H1 (cell line): ENCODE measurements around the gene DRGX. TPM values are rescaled to one million over a fixed set of nuclear protein-coding genes. Genes with fewer than 3 reads are reported as not detected.
A peak's percentile ranks its signal among the peaks of the same experiment; 100 is the strongest.

ENCODE experiments used
- CTCF ChIA-PET: fragments of 300-600 bp; sonication (Branson Sonifier 250); formaldehyde crosslinking; loops from one replicate; lab custom pipeline; 2021; ENCODE audit not compliant: partially characterized antibody; lab: Charles Lee
- POLR2A ChIA-PET: fragments of 300-600 bp; sonication (Branson Sonifier 250); formaldehyde crosslinking; loops from one replicate; lab custom pipeline; 2021; ENCODE audit warnings: inconsistent platforms; ENCODE audit not compliant: partially characterized antibody; lab: Charles Lee
- DNase-seq, 2 experiments: peaks; one replicate each; pipeline versions ENCODE4 v3.0.0 to v3.0.0-alpha.2; 2010 to 2022; ENCODE audit warnings: low spot score in 2 of 2, low read depth in 1 of 2, mixed read lengths in 1 of 2
- FAIRE-seq: peaks from 2 replicates; lab custom pipeline; 2011; peaks lifted over from hg19 to GRCh38; lab: Jason Lieb, UNC
- H2AFZ ChIP-seq: 2 replicates; pipeline ENCODE4 v1.8.1; 2012; ENCODE audit warnings: low read length, inconsistent platforms
- H2AK5ac ChIP-seq: 2 replicates; pipeline ENCODE4 v1.6.1; 2013; ENCODE audit warnings: low read depth, low read length
- H2BK120ac ChIP-seq: replicated peaks from 2 replicates; pipeline ENCODE3; 2013; ENCODE audit warnings: low read depth, low read length, inconsistent platforms
- H2BK12ac ChIP-seq: 2 replicates; pipeline ENCODE4 v1.6.1; 2013; ENCODE audit warnings: low read depth, low read length
- H2BK15ac ChIP-seq: 2 replicates; pipeline ENCODE4 v1.6.1; 2013; ENCODE audit warnings: low read length
- H2BK20ac ChIP-seq: 2 replicates; pipeline ENCODE4 v1.6.1; 2013; ENCODE audit warnings: low read length
- H2BK5ac ChIP-seq: 2 replicates; pipeline ENCODE4 v1.6.1; 2013; ENCODE audit warnings: low read depth, low read length
- H3K14ac ChIP-seq: 2 replicates; pipeline ENCODE4 v1.6.1; 2013; ENCODE audit warnings: inconsistent platforms; ENCODE audit not compliant: insufficient read length
- H3K18ac ChIP-seq: 2 replicates; pipeline ENCODE4 v1.6.1; 2013; ENCODE audit warnings: low read length; ENCODE audit errors: extremely low read depth
- H3K23ac ChIP-seq: 2 replicates; pipeline ENCODE4 v1.6.1; 2013; ENCODE audit warnings: inconsistent platforms; ENCODE audit not compliant: insufficient read length
- H3K23me2 ChIP-seq: 2 replicates; pipeline ENCODE4 v1.6.1; 2013; ENCODE audit warnings: low read depth, low read length
- H3K27ac ChIP-seq: 2 replicates; pipeline ENCODE4 v1.6.1; 2011; ENCODE audit warnings: low read depth, low read length, inconsistent platforms
- H3K27me3 ChIP-seq, 4 experiments: replicated peaks in 1 of 4; 1 replicate in 1 of 4; 2 replicates in 3 of 4; pipeline versions ENCODE4 v1.6.1 to v1.8.1; 2011 to 2013; ENCODE audit warnings: low read length in 3 of 4, mild to moderate bottlenecking in 3 of 4, inconsistent platforms in 2 of 4, mixed read lengths in 2 of 4, moderate library complexity in 1 of 4; ENCODE audit not compliant: control insufficient read depth in 3 of 4, insufficient read depth in 3 of 4; ENCODE audit errors: extremely low read depth in 1 of 4
- H3K36me3 ChIP-seq, 4 experiments: 2 replicates each; pipeline versions ENCODE4 v1.6.1 to v1.8.1; 2011 to 2013; ENCODE audit warnings: mild to moderate bottlenecking in 4 of 4, low read length in 3 of 4, moderate library complexity in 2 of 4, control low read depth in 1 of 4, inconsistent platforms in 1 of 4; ENCODE audit not compliant: insufficient read depth in 4 of 4, control insufficient read depth in 2 of 4
- H3K4ac ChIP-seq: replicated peaks from 2 replicates; pipeline ENCODE3; 2013; ENCODE audit warnings: low read length, low read depth, mixed read lengths, inconsistent platforms; ENCODE audit not compliant: insufficient read length
- H3K4me1 ChIP-seq, 4 experiments: replicated peaks in 1 of 4; 1 replicate in 1 of 4; 2 replicates in 3 of 4; pipeline versions ENCODE4 v1.6.1 to v1.8.1; 2011 to 2013; ENCODE audit warnings: low read length in 3 of 4, inconsistent platforms in 2 of 4, mixed read lengths in 1 of 4; ENCODE audit not compliant: insufficient read depth in 4 of 4, control insufficient read depth in 3 of 4
- H3K4me2 ChIP-seq, 2 experiments: 2 replicates each; pipeline versions ENCODE4 v1.6.1 to v1.8.1; 2011 to 2013; ENCODE audit warnings: low read depth in 2 of 2, low read length in 2 of 2, control low read depth in 1 of 2, inconsistent platforms in 1 of 2, mild to moderate bottlenecking in 1 of 2; ENCODE audit not compliant: insufficient read depth in 1 of 2
- H3K4me3 ChIP-seq, 4 experiments: fragments of 200-600, 300-600 bp in 1 of 4; sonication (generic), shearing (Covaris generic), sonication (Bioruptor Twin) in 1 of 4; 2 replicates each; pipeline versions ENCODE4 v1.5.1 to v1.8.1; 2011 to 2016; ENCODE audit warnings: low read length in 4 of 4, low read depth in 3 of 4, control low read depth in 2 of 4, inconsistent platforms in 2 of 4, mild to moderate bottlenecking in 2 of 4, mixed read lengths in 1 of 4, moderate library complexity in 1 of 4; ENCODE audit not compliant: insufficient read depth in 2 of 4; ENCODE audit errors: extremely low read depth in 1 of 4
- H3K56ac ChIP-seq: replicated peaks from 2 replicates; pipeline ENCODE3; 2013; ENCODE audit warnings: low read depth, mild to moderate bottlenecking, mixed read lengths, low read length, inconsistent platforms; ENCODE audit not compliant: insufficient read length
- H3K79me1 ChIP-seq: 2 replicates; pipeline ENCODE4 v1.6.1; 2013; ENCODE audit warnings: low read depth, low read length, control low read depth
- H3K79me2 ChIP-seq, 2 experiments: 2 replicates each; pipeline versions ENCODE4 v1.6.1 to v1.8.1; 2012 to 2013; ENCODE audit warnings: low read length in 2 of 2, mild to moderate bottlenecking in 2 of 2, inconsistent platforms in 1 of 2; ENCODE audit not compliant: insufficient read depth in 2 of 2, control insufficient read depth in 1 of 2
- H3K9ac ChIP-seq, 4 experiments: replicated peaks in 1 of 4; 1 replicate in 1 of 4; 2 replicates in 3 of 4; pipeline versions ENCODE4 v1.6.1 to v1.8.1; 2011 to 2013; ENCODE audit warnings: low read depth in 3 of 4, low read length in 3 of 4, control low read depth in 2 of 4, mild to moderate bottlenecking in 2 of 4, moderate library complexity in 2 of 4, inconsistent platforms in 1 of 4; ENCODE audit errors: extremely low read depth in 1 of 4
- H3K9me3 ChIP-seq, 2 experiments: 2 replicates each; pipeline versions ENCODE4 v1.6.1 to v1.8.1; 2012 to 2013; ENCODE audit warnings: mild to moderate bottlenecking in 2 of 2, moderate library complexity in 2 of 2, control low read depth in 1 of 2, inconsistent platforms in 1 of 2, low read depth in 1 of 2, low read length in 1 of 2, mixed read lengths in 1 of 2; ENCODE audit not compliant: insufficient read depth in 2 of 2
- H4K20me1 ChIP-seq, 2 experiments: replicated peaks in 1 of 2; 2 replicates each; pipeline versions ENCODE3 to v1.8.1; 2011 to 2013; ENCODE audit warnings: inconsistent platforms in 2 of 2, low read length in 2 of 2, mild to moderate bottlenecking in 1 of 2; ENCODE audit not compliant: insufficient read depth in 2 of 2, control insufficient read depth in 1 of 2
- H4K5ac ChIP-seq: 2 replicates; pipeline ENCODE4 v1.6.1; 2013; ENCODE audit warnings: low read length, low read depth, mixed read lengths, inconsistent platforms; ENCODE audit not compliant: insufficient read length
- H4K8ac ChIP-seq: 2 replicates; pipeline ENCODE4 v1.8.0; 2013; ENCODE audit warnings: mild to moderate bottlenecking, moderate library complexity, low read length, inconsistent platforms; ENCODE audit not compliant: insufficient read depth; ENCODE audit errors: extremely low read depth
- H4K91ac ChIP-seq: replicated peaks from 2 replicates; pipeline ENCODE3; 2013; ENCODE audit warnings: low read length, mixed read lengths, inconsistent platforms; ENCODE audit not compliant: insufficient read length
- CBX5 ChIP-seq: fragments of 300-800, 300-1000 bp; sonication (generic); IDR thresholded peaks from 2 replicates; pipeline ENCODE4 v1.7.1; 2016; ENCODE audit warnings: antibody characterized with exemption, low read length, low read depth
- CBX8 ChIP-seq: fragments of 300-800, 300-1000 bp; sonication (generic); IDR thresholded peaks from 2 replicates; pipeline ENCODE4 v1.7.1; 2016; ENCODE audit warnings: low read depth, low read length, borderline replicate concordance
- CHD2 ChIP-seq: IDR thresholded peaks from 2 replicates; pipeline ENCODE4 v1.6.1; 2012; ENCODE audit warnings: low read length, improper control_type of control experiment
- CREB1 ChIP-seq: IDR thresholded peaks from 2 replicates; pipeline ENCODE4 v1.6.1; 2012; ENCODE audit warnings: inconsistent platforms
- EZH2 ChIP-seq: fragments of 200-600 bp; sonication (generic); IDR thresholded peaks from 2 replicates; pipeline ENCODE4 v1.7.1; 2012; ENCODE audit warnings: low read depth, mild to moderate bottlenecking, moderate library complexity, low read length, inconsistent platforms; ENCODE audit not compliant: severe bottlenecking
- RAD21 ChIP-seq, 2 experiments: IDR thresholded peaks in 1 of 2; conservative IDR thresholded peaks in 1 of 2; 2 replicates each; pipeline ENCODE4 v1.6.1; 2011; ENCODE audit warnings: low read depth in 2 of 2, low read length in 2 of 2, improper control_type of control experiment in 1 of 2, inconsistent platforms in 1 of 2, mild to moderate bottlenecking in 1 of 2, moderate library complexity in 1 of 2
- TCF12 ChIP-seq: IDR thresholded peaks from 2 replicates; pipeline ENCODE4 v1.6.1; 2011; ENCODE audit warnings: low read depth, mild to moderate bottlenecking, low read length
- ZNF274 ChIP-seq: IDR thresholded peaks from 2 replicates; pipeline ENCODE4 v1.7.0; 2012; ENCODE audit warnings: low read length, borderline replicate concordance; ENCODE audit errors: extremely low read depth
- WGBS, 2 experiments: shearing (Covaris generic) in 1 of 2; methylation state at CpG; one replicate each; pipeline versions ENCODE4 v1.1.6 to v1.1.7; 2013 to 2015; ENCODE audit warnings: low lambda C conversion rate in 2 of 2, mixed read lengths in 2 of 2, inconsistent platforms in 1 of 2, low coverage in 1 of 2, missing lambda C conversion rate in 1 of 2; ENCODE audit not compliant: insufficient replicate concordance in 2 of 2, insufficient coverage in 1 of 2, insufficient read length in 1 of 2; ENCODE audit errors: extremely low coverage in 1 of 2, missing lambda C conversion rate in 1 of 2; 5-methylcytosine and 5-hydroxymethylcytosine counted together
- polyA plus RNA-seq, 7 experiments: library from polyadenylated mRNA; depleted of rRNA in 3 of 7; stranded (reverse) in 5 of 7; unstranded in 2 of 7; fragments of >200 nt in 5 of 7; fragments of 200-250 nt in 2 of 7; gene quantifications; 1 replicate in 5 of 7; 2 replicates in 1 of 7; 4 replicates in 1 of 7; pipeline versions ENCODE4 v1.2.1 to v1.2.3, GENCODE V29; 2011 to 2013; ENCODE audit warnings: missing spikeins in 2 of 7, mixed read lengths in 2 of 7
- total RNA-seq: library from RNA; stranded (reverse); fragmentation: NEBNext Ultra II Directional; extraction: Animal tissue kit (Norgen Biotek cat#: 25700); gene quantifications from 2 replicates; pipeline ENCODE4 v1.2.1, GENCODE V29; 2021
- TF ChIP-seq, protein P1 (sequence below): IDR thresholded peaks from 2 replicates; pipeline ENCODE4 v1.6.1; 2012; ENCODE audit warnings: inconsistent platforms

Gene DRGX
- total and polyA plus RNA-seq, 2 of the 8 experiments (the other 6 are each of a cell fraction or from before 2014, with no cell fraction given) = not detected

DNA sequence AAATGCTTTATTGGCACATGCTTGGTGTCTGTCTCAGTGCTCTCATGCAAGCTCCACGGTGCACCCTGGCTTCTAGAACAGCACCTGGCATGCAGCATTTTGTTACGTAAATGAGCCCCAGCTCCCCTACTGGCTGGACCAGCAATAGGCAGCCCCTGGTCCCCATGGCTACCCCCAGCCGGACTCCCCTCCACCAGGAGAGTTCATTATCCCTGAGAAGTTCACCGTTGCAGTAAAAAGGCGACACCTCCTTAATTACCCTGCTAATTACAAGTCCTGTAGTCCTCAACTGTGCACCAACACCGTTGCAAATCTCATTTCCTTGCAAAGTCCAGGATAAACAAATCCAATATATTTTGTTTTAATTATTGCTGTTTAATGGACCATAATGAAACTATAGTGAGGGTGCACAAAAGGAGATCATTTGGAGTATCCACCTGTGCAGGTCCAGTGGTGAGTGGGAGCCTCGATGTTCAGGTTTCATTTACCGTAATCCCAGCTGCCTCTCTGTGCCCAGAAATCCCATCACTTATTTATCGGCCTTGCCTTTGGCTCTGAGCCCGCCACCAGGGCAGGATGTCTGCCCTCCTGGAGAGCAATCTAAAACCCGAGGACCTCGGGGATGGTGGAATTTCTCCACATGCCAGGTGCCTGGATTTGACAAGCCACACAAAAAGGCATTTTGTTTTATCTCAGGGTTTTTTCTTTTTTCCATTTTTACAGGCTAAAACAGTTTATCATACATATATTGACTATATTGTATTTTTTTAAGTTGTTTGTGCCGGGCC, 12.8 kb upstream of the DRGX start:
- H3K4me3 ChIP-seq = no peak overlapping the region
- FAIRE-seq (no peak), DNase-seq (peak in 1 of 2 experiments; percentile 62)
- H2BK20ac ChIP-seq = no peak overlapping the region
- H2BK12ac ChIP-seq = no peak overlapping the region
- H3K23me2 ChIP-seq = peaks cover 1% of the 10 kb centered on the region; the same call in 1 of the 2 replicates
- no peak overlapping the region for H4K8ac ChIP-seq
- no peak overlapping the region for H3K56ac ChIP-seq
- POLR2A ChIA-PET = interaction anchor here (0.9 kb wide), 1 partner anchor 11 kb away, joined by 3 read pairs; no protein-coding TSS in a partner anchor
- no peak overlapping the region for H2BK15ac ChIP-seq
- no peak overlapping the region for H4K91ac ChIP-seq
- no peak overlapping the region for H2AFZ ChIP-seq
- no peaks in the 10 kb centered on the region for H3K9me3 ChIP-seq
- H4K20me1 ChIP-seq = no peaks in the 10 kb centered on the region
- H3K14ac ChIP-seq = no peak overlapping the region
- no peaks in the 10 kb centered on the region for H3K79me2 ChIP-seq
- H2BK120ac ChIP-seq = no peak overlapping the region
- H3K27ac ChIP-seq = no peak overlapping the region
- H3K27me3 ChIP-seq = peaks cover 0 to 4% (median 0%) of the 10 kb centered on the region in 4 experiments; a peak in 2 of 7 replicates
- H3K18ac ChIP-seq = no peak overlapping the region
- CTCF ChIA-PET = interaction anchor here (0.5 to 10.4 kb wide), 56 partner anchors 9 to 751 kb away, joined by 3 to 261 read pairs (median 6); partner anchors contain the start of gene C10orf71
- no peak overlapping the region for H3K4me2 ChIP-seq
- 69% methylated on average over 13 of the region's 13 CpGs; no CpG with 5 or more reads in 1 of the 2 experiments for WGBS, 2 experiments
- H2BK5ac ChIP-seq = no peak overlapping the region
- H3K36me3 ChIP-seq = no peaks in the 10 kb centered on the region
- H4K5ac ChIP-seq = no peak overlapping the region
- no peak overlapping the region for H3K23ac ChIP-seq
- no peak overlapping the region for H2AK5ac ChIP-seq
- H3K4ac ChIP-seq = no peak overlapping the region
- H3K79me1 ChIP-seq = no peaks in the 10 kb centered on the region
- H3K4me1 ChIP-seq = peaks cover 0 to 11% (median 4%) of the 10 kb centered on the region in 4 experiments; a peak in 4 of 7 replicates
- no peak overlapping the region for H3K9ac ChIP-seq
- TF ChIP-seq, protein P1, sequence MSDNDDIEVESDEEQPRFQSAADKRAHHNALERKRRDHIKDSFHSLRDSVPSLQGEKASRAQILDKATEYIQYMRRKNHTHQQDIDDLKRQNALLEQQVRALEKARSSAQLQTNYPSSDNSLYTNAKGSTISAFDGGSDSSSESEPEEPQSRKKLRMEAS = peak; percentile 59
- TF ChIP-seq CBX8 (no peak), CBX5 (no peak), EZH2 (no peak), TCF12 (0 out of 2 replicates have a peak, but pooled peaks have one; percentile 24), RAD21 (IDR thresholded peaks at IDR 0.05 in 1 of 2, conservative IDR thresholded peaks at IDR 0.05 in 1 of 2; ENCODE audit: low read depth in 2 of 2, low read length in 2 of 2) (peak; percentile 19 to 33; a peak in 3 of 4 replicates), ZNF274 (no peak), CREB1 (peak; percentile 42; the same call in 1 of the 2 replicates), CHD2 (no peak)
